IPS-11a (cell line): Measurements from ENCODE around the gene ATP13A1.
"Not testable (repeated sequence)": the region's sequence is repeated elsewhere in the genome, so short reads cannot be mapped to it uniquely, and the experiment has no call there.

Source experiments
- H3K4me3 ChIP-seq: one replicate; pipeline ENCODE4 v1.5.1; 2013; ENCODE audit warnings: low read depth, low read length, control low read depth

Gene ATP13A1

DNA sequence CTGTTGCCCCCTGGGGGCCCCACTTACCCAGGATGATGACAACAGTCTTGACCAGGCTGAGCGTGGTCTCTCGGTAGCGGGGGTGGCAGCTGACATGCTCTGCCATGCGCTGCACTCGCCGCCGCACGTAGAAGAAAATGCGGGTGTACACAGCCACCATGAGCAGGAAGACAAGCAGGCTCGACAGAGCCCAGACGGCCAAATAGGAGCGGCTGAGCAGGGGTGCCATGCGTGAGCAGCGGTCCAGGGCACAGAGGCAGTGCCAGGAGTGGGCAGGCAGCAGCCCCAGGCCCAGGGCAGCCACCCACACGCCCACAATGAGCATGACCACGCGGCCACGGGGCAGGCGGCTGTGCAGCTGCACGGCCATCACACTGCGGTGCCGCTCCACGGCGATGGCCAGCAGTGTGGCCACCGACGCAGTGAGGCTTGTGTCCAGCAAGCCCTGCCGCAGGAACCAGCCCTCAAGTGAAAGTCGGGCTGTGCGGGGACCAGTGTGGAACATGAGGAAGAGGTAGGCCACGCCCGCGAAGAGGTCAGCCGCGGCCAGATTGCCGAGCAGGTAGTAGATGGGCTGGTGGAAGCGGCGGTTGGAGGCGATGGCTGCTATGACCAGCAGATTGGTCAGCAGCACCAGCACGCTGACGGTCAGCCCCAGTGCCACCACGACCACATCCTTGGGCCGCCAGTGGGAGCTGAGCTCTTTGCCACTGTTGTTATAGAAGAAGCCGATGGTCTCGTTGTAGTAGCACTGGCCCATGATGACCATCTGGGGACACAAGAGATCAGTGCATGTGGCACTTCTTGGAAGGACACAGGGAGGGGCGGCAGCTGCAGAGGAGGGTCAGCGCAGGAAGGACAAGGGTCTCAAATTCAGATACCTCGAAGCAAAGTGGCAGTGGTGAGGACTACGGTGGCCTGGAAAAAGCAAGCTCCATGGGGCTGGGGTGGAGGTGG lies 36.7 kb downstream of the ATP13A1 start:
- peak overlapping the region; percentile 82 for H3K4me3 ChIP-seq

DNA sequence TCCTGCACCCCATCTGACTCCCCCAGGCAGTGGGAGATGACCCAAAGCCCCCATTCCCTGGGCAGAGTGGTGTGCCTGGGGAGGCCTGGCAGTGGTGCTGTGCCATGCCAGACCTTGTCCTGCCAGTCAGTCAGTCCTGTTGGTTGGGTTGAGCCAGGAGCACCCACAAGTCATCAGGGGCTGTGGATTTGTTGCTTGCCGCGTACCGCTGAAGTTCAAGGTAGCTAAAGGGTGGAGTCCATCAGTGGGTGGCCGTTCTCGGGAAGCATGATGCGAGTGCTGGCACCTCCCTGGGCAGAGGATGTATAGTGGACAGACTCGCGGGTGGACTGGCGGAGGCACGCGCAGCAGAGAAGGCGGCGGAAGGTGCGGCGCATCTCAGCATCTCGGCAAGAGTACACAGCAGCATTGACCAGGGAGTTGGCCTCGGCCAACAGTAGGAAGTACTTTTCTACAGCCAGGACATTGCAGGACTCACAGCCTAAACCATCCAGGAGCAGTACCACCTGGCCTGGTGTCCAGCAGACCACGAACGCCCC lies 39.4 kb downstream of the ATP13A1 start:
- H3K4me3 ChIP-seq: no peak overlapping the region

DNA sequence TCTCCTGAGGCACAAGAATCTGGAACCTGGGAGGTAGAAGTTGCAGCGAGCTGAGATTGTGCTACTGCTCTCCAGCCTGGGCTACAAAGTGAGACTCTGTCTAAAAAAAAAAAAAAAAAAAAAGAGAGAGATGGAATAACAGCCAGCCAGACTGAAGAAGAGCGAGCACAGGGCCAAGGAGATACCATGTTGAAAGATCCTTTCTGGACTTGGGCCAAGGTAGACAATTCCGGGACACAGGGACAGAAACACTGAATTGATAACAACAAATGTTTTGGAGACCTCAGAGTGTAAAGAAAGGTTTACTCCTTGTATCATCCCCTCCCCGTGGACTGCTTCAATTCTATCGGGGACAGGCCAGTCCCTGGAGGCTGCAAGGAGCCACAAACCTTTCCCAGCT lies 40.1 kb downstream of the ATP13A1 start:
- no peak overlapping the region for H3K4me3 ChIP-seq

DNA sequence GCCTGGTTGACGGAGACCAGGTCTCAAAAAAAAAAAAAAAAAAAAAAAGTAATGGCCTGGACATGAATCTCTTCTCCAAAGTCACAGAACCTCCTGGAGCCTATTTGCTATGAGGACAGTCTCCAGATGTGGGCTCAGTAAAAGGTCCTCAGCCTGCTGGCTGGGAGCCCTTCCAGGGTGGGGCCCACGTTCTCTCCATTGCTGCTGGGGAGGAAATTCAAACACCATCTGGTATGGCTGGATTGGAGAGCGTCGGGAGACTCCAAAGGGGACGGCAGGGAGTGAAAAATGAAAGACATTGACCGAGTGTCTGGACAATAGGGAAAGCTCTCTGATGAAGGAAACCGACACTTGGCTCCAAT lies 43.6 kb downstream of the ATP13A1 start:
- no peak overlapping the region for H3K4me3 ChIP-seq

DNA sequence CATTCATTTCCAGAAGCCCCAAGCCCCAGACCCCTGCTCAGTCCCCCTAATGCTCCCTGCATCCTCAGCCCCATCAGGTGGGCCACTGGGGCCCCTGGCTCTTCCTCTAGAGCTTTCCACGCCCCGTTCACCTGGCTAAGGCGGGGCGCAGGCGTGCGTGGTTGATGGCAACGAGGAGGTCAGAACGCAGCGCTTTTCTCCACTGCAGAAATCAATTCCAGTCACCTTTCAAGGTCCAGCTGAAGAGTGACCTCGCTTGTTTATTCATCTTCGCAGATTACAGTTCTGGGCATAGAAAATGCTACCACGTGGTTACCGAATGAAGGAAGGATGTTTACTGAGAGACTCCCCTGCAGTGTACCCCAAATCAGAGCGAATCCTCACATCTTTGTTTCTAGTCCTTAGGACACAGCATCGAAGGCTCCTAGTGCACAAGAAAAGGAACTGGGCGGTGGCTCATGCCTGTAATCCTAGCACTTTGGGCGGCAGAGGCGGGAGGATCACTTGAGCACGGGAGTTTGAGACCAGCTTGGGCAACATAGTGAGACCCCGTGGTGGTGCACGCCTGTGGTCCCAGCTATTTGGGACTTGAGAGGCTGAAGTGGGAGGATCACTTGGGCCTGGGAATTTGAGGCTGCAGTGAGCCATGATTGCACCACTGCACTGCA lies 44.2 kb downstream of the ATP13A1 start:
- H3K4me3 ChIP-seq: peak overlapping the region; percentile 4

DNA sequence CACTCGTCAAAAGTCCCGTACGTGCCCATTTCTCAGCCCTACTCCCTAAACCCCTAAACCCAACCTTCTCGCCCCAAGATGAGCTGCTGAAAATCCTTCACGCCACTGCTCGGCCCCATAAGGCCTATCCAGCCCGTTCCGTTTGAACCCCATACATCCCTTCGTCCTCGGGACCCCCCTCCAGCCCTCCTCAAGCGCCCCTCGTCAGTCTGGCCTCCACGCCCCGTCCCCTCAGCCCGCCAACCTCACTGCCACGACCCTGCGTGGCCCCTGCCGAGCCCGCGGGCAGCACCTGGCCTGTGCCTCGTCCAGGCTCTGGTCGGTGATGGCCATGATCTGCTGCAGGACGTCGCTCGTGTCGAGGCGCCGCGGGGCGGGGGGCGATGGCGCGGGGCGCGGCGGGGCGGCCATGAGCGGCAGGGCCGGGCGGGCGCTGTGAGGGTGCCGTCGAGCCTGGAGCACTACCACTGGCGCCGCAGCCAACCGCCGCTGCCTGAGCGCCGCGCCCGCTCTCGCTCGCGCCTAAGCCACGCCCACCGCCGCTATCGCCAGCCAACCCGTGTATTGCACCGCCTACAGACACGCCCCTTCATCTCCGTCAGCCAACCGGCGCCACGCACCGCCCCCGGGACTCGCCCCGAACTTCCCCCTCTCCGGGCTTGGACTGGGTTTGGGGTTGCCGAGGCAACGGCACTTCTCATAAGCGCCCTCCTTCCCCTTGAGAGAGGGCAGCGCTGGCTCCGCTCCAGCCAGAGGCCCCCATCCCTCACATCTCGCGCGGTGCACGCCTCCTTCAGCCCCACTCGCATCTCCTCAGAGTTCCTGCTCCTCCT lies 45.0 kb downstream of the ATP13A1 start, which contains the start of gene PBX4:
TSS of gene PBX4 (minus strand) at position 469 of the 833 bp plus-strand sequence. CDS start at position 411, 58 bp downstream.
- peak within 1 kb of the TSS; percentile 48 for H3K4me3 ChIP-seq

DNA sequence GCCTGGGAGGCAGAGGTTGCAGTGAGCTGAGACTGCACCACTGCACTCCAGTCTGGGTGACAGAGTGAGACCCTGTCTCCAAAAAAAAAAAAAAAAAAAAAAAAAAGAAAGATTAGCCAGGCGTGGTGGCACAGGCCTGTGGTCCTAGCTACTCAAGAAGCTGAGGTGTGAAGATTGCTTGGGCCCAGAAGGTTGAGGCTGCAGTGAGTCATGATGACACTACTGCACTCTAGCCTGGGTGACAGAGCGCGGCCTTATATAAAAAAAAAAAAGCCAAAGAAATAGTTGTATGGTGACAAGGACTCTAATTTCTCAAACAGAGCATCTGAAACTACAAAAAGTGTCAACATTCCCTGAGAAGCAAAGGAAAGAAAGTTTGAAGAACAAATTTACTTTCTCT lies 48.4 kb downstream of the ATP13A1 start:
- no peak overlapping the region for H3K4me3 ChIP-seq

DNA sequence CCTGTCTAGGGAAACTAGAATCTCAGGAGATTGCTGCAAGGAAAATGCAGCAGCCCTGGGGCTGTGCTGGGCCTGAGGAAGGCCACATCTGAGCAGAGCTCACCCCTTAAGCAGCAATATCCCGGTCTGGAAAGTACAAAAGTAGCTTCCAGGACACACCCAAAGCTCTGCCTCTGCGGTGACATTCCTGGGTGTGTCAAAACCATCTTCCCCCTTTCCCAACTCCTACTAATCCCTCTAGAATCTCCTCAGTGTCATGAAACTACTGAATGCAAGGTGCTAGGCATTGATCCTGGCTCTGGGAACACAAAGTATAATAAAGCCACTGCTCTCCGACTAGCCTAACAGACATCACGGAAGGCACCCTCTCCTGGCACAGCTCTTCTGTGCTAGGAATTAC lies 50.0 kb downstream of the ATP13A1 start:
- H3K4me3 ChIP-seq: no peak overlapping the region

DNA sequence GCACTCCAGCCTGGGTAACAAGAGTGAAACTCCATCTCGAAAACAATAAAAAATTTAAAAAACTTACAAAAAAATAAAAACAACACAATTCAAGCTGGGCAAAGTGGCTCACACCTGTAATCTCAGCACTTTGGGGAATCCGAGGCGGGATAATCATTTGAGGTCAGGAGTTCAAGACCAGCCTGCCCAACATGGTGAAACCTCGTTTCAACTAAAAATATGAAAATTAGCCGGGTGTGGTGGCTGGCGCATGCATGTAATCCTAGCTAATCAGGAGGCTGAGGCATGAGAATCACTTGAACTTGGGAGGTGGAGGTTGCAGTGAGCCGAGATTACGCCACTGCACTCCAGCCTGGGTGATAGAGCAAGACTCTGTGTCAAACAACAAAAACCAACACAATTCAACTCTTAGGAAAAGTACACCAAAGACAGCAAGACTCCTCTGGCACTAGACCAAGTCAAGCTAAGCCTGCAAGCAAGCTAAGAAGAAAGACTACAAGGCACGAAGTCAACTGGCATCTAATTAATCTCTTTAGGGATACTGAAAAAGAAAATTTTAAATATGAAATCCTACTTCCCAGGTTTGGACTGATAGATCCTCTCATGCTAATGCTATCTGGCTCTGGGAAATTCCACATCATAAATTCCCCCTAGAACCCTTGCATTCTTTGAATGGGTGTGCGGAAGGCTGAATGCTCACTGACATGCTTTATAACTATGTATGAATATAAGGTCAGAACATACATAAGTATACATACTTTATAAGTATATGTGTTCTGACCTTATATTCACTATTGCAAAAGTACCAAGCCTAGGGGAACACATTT lies 52.9 kb downstream of the ATP13A1 start:
- H3K4me3 ChIP-seq: no peak overlapping the region

DNA sequence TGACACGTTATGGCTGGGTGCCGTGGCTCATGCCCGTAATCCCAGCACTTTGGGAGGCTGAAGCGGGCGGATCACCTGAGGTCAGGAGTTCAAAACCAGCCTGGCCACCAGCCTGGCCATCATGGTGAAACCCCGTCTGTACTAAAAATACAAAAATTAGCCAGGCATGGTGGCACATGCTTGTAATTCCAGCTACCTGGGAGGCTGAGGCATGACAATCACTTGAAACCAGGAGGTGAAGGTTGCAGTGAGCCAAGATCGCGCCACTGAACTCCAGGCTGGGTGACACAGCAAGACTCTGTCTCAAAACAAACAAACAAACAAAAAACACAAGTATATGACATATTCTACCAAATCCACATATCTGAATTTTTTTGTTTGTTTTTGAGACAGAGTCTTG lies 56.8 kb downstream of the ATP13A1 start:
- H3K4me3 ChIP-seq: not testable (repeated sequence)

DNA sequence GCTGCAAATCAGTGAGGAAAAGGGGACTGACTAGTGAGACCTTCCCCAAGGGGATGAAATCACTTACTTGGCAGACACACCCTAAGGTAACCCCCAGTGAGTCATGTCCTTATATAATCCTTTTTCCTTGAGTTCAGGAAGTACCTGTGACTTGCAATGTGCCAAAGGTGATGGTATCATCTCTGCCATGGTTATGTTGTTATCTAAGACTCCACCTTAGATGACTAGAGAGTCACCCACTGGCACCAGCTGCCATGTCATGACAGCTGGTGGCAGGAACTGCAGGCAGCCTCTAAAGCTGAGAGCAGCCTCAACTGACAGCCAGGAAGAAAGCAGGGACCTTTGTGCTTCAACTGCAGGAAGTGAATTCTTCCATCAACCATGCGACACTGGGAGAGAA lies 57.5 kb downstream of the ATP13A1 start:
- no peak overlapping the region for H3K4me3 ChIP-seq

DNA sequence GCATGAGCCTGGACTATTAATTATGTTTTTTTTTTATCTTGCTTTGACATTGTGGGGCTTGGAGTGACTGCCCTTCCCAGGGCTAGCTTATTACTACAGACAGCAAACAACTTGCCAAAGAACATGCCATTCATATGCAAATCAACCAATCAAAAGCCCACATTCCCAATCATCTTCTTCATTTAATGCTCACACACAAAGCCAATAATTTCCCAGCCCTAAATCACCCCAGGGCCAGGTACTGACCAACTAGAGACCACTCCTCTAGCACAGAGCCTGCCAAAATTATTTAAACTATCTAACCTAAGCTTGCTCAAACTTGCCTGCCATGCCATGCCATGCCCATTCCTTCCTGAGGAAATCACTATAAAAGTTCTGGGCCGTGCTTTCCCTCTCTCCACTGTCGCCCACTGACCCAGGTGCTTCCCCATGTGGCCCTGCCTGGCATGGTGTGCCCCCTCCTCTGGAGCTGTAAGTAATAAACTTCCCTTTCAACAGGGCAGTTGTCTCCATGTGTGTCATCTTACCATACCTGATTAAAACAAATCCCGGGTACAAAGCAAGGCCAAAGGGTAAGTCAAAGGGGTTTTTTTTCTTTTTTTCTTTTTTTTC lies 60.7 kb downstream of the ATP13A1 start:
- no peak overlapping the region for H3K4me3 ChIP-seq

DNA sequence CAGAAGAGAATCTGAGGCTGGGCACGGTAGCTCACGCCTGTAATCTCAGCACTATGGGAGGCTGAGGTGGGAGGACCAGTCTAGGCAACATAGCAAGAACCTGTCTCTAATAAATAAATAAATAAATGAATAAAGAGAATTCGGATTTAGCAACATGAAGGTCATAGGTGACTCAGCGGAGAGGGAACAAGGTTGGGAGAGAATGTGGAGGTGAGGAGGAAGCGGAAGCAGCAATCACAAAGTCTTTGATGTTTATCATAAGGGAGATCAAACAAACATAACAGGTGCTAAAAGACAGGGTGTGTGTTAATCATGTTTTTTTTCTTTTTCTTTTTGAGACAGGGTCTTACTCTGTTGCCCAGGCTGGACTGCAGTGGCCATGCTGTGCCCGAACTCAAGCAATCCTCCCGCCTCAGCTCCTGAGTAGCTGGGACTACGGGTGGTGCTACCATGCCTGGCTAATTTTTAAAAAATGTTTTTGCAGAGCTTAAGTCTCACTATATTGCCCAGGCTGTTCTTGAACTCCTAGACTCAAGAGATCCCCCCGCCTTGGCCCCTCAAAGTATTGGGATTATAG lies 61.3 kb downstream of the ATP13A1 start:
- no peak overlapping the region for H3K4me3 ChIP-seq

DNA sequence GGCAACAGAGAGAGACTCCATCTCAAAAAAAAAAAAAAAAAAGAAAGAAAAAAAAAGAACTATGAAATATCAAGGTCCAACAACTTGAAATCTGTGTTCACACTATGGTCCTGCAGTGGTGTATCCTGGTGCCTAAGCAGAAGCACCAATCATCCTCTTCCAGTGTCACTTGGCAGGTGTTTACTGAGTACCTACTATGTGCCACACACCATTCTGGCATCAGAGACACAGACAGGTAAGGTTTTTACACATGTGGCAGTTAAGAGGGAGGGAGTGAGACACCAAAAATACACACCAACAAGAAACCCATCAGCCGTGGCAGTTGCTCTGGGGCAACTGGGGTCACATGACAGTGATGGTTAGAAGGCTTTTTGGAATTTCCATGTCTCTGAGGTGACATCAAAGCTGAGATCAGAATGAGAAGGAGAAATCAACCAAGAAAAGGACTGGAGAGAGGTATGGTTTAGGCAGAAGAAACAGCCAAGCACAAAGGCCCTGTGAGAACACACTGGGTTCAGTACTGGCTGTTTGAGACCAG lies 62.6 kb downstream of the ATP13A1 start:
- no peak overlapping the region for H3K4me3 ChIP-seq

DNA sequence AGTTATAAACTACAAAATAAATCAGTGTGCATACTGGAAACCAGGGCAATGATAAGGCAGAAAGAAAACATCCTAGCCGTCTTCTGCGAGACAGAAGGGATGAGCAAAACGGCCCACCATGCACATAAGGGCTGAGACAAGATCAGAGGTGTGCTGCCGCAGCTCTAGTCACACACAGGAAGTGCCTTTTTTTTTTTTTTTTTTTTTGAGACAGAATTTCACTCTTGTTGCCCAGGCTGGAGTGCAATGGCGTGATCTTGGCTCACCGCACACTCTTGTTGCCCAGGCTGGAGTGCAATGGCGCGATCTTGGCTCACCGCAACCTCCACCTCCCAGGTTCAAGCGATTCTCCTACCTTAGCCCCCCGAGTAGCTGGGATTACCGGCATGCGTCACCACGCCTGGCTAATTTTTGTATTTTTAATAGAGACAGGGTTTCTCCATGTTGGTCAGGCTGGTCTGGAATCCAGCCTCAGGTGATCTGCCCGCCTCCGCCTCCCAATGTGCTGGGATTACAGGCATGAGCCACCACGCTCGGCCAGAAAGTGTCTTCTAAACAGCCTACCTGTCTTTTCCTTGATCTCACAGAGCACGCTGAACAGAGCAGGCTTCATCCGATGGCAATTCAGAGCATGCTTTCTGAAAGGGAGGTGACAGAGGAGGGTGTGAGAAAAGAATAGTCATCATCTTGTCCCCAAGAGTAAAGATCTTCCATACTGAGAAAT lies 64.6 kb downstream of the ATP13A1 start:
- not testable (repeated sequence) for H3K4me3 ChIP-seq

DNA sequence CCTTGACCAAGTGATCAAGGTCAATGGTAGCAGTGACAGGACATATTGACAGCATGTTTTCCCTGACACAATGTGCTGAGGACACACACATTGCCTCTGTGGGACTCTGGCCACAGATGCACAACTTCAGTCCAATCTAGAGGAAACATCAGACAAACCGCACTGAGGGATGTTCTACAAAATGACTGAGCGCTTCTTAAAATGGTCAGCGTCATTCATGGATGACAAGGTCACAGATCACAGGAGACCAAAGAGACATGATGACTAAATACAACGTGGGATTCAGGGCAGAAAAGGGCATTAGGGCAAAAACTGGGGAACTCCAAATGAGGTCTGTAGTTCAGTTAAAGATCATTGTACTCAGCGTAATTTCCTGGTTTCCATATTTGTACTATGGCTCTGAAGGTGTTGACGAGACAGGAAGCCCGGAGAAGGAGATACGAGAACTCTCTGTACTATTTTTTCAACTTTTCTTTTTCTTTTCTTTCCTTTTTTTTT lies 65.6 kb downstream of the ATP13A1 start:
- H3K4me3 ChIP-seq: no peak overlapping the region
